Panc1 (cell line): ENCODE results near the gene CCDC178. TPM values are rescaled to one million over a fixed set of nuclear protein-coding genes. Genes with fewer than 3 reads are reported as not detected.

Experiments used
- ATAC-seq: fragments of 200-7000 bp; cut with Tn5 transposase; 2 replicates; pipeline ENCODE4 v1.9.1; 2020; ENCODE audit warnings: mild to moderate bottlenecking, moderate library complexity
- BruUV-seq: library from RNA; stranded (reverse); fragments of 400-500 nt; replicated peaks from 2 replicates; lab custom pipeline; 2021; lab: Mats Ljungman, UMichigan
- CTCF ChIA-PET: fragments of 300-600 bp; sonication (Branson Sonifier 250); formaldehyde crosslinking; loops from one replicate; lab custom pipeline; 2022; ENCODE audit warnings: antibody characterized with exemption; lab: Charles Lee
- POLR2A ChIA-PET: fragments of 300-600 bp; sonication (Branson Sonifier 250); formaldehyde crosslinking; loops from one replicate; lab custom pipeline; 2022; ENCODE audit warnings: antibody characterized with exemption; lab: Charles Lee
- DNase-seq: peaks from one replicate; pipeline ENCODE4 v3.0.0-alpha.2; 2010; ENCODE audit warnings: low read depth, low spot score
- H3K27ac ChIP-seq: 2 replicates; pipeline ENCODE4 v1.5.1; 2011; ENCODE audit warnings: mild to moderate bottlenecking, low read length, inconsistent platforms
- H3K27me3 ChIP-seq: fragments of 200-500 bp; sonication (Bioruptor generic); 2 replicates; pipeline ENCODE4 v1.6.0; 2014; ENCODE audit warnings: low read length, inconsistent platforms; ENCODE audit not compliant: control insufficient read depth, insufficient read depth
- H3K36me3 ChIP-seq: fragments of 200-500 bp; sonication (Bioruptor generic); 2 replicates; pipeline ENCODE4 v1.5.1; 2014; ENCODE audit warnings: inconsistent platforms, mild to moderate bottlenecking, low read length, moderate library complexity; ENCODE audit not compliant: control insufficient read depth, insufficient read depth
- H3K4me1 ChIP-seq: 2 replicates; pipeline ENCODE4 v1.5.1; 2011; ENCODE audit warnings: inconsistent platforms, mild to moderate bottlenecking, low read length, moderate library complexity; ENCODE audit not compliant: control insufficient read depth, insufficient read depth
- H3K4me3 ChIP-seq, 2 experiments: 2 replicates each; pipeline ENCODE4 v1.5.1; 2011 to 2012; ENCODE audit warnings: low read depth in 2 of 2, low read length in 2 of 2, mild to moderate bottlenecking in 2 of 2, inconsistent platforms in 1 of 2, moderate library complexity in 1 of 2
- H3K9me3 ChIP-seq: fragments of 200-500 bp; sonication (Bioruptor generic); 2 replicates; pipeline ENCODE4 v1.5.1; 2014; ENCODE audit warnings: low read depth, mild to moderate bottlenecking, inconsistent platforms, low read length, moderate library complexity; ENCODE audit not compliant: control insufficient read depth, insufficient read depth
- POLR2AphosphoS5 ChIP-seq: IDR thresholded peaks from 2 replicates; pipeline ENCODE4 v1.6.1; 2012; ENCODE audit warnings: mild to moderate bottlenecking, low read depth, low read length, moderate library complexity
- SIN3A ChIP-seq: IDR thresholded peaks from 2 replicates; pipeline ENCODE4 v1.6.1; 2012; ENCODE audit warnings: low read depth, mild to moderate bottlenecking, low read length, moderate library complexity, borderline replicate concordance; ENCODE audit not compliant: insufficient read depth
- TCF7L2 ChIP-seq: IDR thresholded peaks from 2 replicates; pipeline ENCODE4 v1.6.1; 2011; ENCODE audit warnings: mild to moderate bottlenecking, low read depth, low read length, inconsistent platforms
- in situ Hi-C: cut with HindIII; loops from 2 replicates; pipeline ENCODE4 v1.10.0; 2016; ENCODE audit warnings: low sequenced_read_pairs, low pct_unique_long_range_greater_than_20kb
- intact Hi-C: fragments of 100-400 bp; cut with micrococcal nuclease; formaldehyde crosslinking; loops from one replicate; pipeline ENCODE4 v1.10.0; 2022; ENCODE audit not compliant: unreplicated experiment
- total RNA-seq: library from RNA; stranded (reverse); gene quantifications from one replicate; pipeline ENCODE4 v1.2.1, GENCODE V29; 2021; ENCODE audit not compliant: unreplicated experiment
- TF ChIP-seq, protein P1 (sequence below), 2 experiments: IDR thresholded peaks; 2 replicates each; pipeline ENCODE4 v1.6.1; 2011 to 2012; ENCODE audit warnings: low read depth in 2 of 2, control low read depth in 1 of 2, low read length in 1 of 2, mild to moderate bottlenecking in 1 of 2, moderate library complexity in 1 of 2; ENCODE audit not compliant: insufficient read depth in 1 of 2
- TF ChIP-seq, protein P2 (sequence below): fragments of 450-650 bp; IDR thresholded peaks from 2 replicates; pipeline ENCODE4 v1.5.1; 2017; ENCODE audit warnings: mild to moderate bottlenecking

The CCDC178 gene
- total RNA-seq, 1 experiment from 2014 or later = not detected

DNA sequence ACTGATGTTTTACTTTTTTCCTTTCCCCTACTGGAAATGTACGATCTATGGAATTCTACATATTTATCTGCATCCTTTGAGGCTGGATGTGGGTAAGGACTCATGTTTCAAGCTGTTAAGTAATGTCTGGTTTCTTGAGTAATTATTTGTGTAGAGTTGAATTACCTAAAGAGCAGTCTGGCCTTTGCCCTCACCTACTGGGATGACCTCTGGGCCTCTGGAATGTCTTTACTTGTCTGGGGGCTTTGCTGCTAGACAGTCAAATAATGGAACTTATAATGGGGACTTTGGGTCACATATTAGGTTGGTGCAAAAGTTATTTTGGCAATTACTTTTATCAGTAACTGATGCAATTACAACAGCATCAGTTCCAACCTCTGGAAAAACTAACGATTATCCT, 244.7 kb downstream of the CCDC178 start:
- no peaks in the 10 kb centered on the region for H3K27me3 ChIP-seq
- no peak overlapping the region for H3K27ac ChIP-seq
- no TSS peak for BruUV-seq
- no peaks in the 10 kb centered on the region for H3K9me3 ChIP-seq
- no peak for DNase-seq
- ATAC-seq = no peak
- intact Hi-C loops (no loop called here), in situ Hi-C loops (no loop called here)
- TF ChIP-seq, protein P1, sequence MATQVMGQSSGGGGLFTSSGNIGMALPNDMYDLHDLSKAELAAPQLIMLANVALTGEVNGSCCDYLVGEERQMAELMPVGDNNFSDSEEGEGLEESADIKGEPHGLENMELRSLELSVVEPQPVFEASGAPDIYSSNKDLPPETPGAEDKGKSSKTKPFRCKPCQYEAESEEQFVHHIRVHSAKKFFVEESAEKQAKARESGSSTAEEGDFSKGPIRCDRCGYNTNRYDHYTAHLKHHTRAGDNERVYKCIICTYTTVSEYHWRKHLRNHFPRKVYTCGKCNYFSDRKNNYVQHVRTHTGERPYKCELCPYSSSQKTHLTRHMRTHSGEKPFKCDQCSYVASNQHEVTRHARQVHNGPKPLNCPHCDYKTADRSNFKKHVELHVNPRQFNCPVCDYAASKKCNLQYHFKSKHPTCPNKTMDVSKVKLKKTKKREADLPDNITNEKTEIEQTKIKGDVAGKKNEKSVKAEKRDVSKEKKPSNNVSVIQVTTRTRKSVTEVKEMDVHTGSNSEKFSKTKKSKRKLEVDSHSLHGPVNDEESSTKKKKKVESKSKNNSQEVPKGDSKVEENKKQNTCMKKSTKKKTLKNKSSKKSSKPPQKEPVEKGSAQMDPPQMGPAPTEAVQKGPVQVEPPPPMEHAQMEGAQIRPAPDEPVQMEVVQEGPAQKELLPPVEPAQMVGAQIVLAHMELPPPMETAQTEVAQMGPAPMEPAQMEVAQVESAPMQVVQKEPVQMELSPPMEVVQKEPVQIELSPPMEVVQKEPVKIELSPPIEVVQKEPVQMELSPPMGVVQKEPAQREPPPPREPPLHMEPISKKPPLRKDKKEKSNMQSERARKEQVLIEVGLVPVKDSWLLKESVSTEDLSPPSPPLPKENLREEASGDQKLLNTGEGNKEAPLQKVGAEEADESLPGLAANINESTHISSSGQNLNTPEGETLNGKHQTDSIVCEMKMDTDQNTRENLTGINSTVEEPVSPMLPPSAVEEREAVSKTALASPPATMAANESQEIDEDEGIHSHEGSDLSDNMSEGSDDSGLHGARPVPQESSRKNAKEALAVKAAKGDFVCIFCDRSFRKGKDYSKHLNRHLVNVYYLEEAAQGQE (IDR thresholded peaks at IDR 0.05; ENCODE audit: insufficient read depth in 1 of 2, low read depth in 2 of 2, low read length in 1 of 2) = no peak
- TF ChIP-seq SIN3A (no peak), POLR2AphosphoS5 (no peak)
- no peaks in the 10 kb centered on the region for H3K4me1 ChIP-seq
- POLR2A ChIA-PET = no interaction called here
- no peak overlapping the region for H3K4me3 ChIP-seq
- CTCF ChIA-PET = no interaction called here
- H3K36me3 ChIP-seq = no peaks in the 10 kb centered on the region

DNA sequence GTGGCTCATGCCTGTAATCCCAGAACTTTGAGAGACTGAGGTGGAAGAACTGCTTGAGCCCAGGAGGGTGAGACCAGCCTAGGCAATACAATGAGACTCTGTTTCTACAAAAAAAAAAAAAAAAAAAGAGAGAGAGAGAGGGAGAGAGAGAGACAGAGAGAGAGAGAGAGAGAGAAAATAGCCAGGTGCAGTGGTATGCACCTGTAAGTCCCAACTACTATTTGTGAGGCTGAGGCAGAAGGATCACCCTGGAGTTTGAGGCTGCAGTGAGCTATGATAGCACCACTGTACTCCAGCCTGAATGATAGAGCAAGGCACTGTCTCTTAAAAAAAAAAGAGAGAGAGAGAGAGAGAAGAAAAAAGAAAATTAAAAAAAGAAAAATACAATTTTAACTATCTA, 245.7 kb downstream of the CCDC178 start:
- no peaks in the 10 kb centered on the region for H3K36me3 ChIP-seq
- H3K27me3 ChIP-seq = no peaks in the 10 kb centered on the region
- intact Hi-C loops = no loop called here
- no peak for DNase-seq
- POLR2A ChIA-PET = no interaction called here
- no TSS peak for BruUV-seq
- CTCF ChIA-PET = no interaction called here
- ATAC-seq = no peak
- TF ChIP-seq SIN3A = no peak
- TF ChIP-seq, protein P1 (IDR thresholded peaks at IDR 0.05; ENCODE audit: insufficient read depth in 1 of 2, low read depth in 2 of 2, low read length in 1 of 2) = no peak
- H3K4me1 ChIP-seq = no peaks in the 10 kb centered on the region
- 0 out of 2 replicates have a peak, but pooled peaks cover 4% of the 10 kb centered on the region for H3K9me3 ChIP-seq
- H3K27ac ChIP-seq = no peak overlapping the region
- in situ Hi-C loops = no loop called here
- H3K4me3 ChIP-seq = no peak overlapping the region

DNA sequence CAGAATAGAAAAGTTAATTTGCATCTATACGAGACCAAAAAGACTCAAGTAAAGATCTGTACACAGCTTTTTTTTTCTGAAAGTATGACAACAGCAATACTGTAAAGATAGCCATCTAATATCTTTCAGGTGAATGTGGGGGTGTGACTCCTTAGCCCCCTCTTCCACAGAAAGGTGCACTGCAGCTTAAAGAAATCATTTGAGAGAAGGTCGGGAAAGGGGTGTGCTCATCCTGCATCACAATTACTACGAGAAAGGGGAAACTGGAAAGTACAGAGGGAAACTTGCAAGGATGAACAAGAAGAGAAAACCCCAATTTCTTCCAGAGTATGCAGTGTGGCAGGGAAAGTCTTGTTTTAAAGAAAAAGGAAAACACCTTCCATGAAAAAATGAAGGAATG, 255.6 kb downstream of the CCDC178 start:
- no peak for ATAC-seq
- H3K4me1 ChIP-seq = peaks cover 6% of the 10 kb centered on the region
- CTCF ChIA-PET = no interaction called here

More for the DNA sequence above, 255.6 kb downstream of the CCDC178 start:
- Histone ChIP-seq H3K27ac (peak overlapping the region; percentile 8), H3K27me3 (no peaks in the 10 kb centered on the region), H3K4me3 (no peak overlapping the region), H3K9me3 (peaks cover 16% of the 10 kb centered on the region; the same call in 1 of the 2 replicates), H3K36me3 (no peaks in the 10 kb centered on the region)
- no TSS peak for BruUV-seq
- TF ChIP-seq, protein P2, sequence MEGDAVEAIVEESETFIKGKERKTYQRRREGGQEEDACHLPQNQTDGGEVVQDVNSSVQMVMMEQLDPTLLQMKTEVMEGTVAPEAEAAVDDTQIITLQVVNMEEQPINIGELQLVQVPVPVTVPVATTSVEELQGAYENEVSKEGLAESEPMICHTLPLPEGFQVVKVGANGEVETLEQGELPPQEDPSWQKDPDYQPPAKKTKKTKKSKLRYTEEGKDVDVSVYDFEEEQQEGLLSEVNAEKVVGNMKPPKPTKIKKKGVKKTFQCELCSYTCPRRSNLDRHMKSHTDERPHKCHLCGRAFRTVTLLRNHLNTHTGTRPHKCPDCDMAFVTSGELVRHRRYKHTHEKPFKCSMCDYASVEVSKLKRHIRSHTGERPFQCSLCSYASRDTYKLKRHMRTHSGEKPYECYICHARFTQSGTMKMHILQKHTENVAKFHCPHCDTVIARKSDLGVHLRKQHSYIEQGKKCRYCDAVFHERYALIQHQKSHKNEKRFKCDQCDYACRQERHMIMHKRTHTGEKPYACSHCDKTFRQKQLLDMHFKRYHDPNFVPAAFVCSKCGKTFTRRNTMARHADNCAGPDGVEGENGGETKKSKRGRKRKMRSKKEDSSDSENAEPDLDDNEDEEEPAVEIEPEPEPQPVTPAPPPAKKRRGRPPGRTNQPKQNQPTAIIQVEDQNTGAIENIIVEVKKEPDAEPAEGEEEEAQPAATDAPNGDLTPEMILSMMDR = peak; percentile 39
- TF ChIP-seq TCF7L2 = no peak
- no peak for DNase-seq
- in situ Hi-C loops (no loop called here), intact Hi-C loops (no loop called here)
- POLR2A ChIA-PET = no interaction called here
